T follicular helper cell (primary cell): ENCODE results near the gene GINS2.

ENCODE experiments used
- DNase-seq: peaks from one replicate; pipeline ENCODE4 v3.0.0-alpha.2; 2020; ENCODE audit warnings: low read depth

The GINS2 gene

GRCh38 chr16:85640254-85640558, 48.5 kb downstream of the GINS2 start:
- no peak for DNase-seq

GRCh38 chr16:85639529-85640253, 49.1 kb downstream of the GINS2 start:
- DNase-seq = no peak

- no peak for DNase-seq
Observed at GRCh38 chr16:85638695-85639409, 49.9 kb downstream of the GINS2 start.

GRCh38 chr16:85637808-85638647, 50.7 kb downstream of the GINS2 start:
- DNase-seq = no peak

GRCh38 chr16:85637061-85637807, 51.5 kb downstream of the GINS2 start:
- DNase-seq = no peak

GRCh38 chr16:85636234-85636812, 52.4 kb downstream of the GINS2 start:
- DNase-seq = no peak

- DNase-seq = no peak
Observed at GRCh38 chr16:85635545-85636140, 53.1 kb downstream of the GINS2 start.

- DNase-seq = no peak
Observed at GRCh38 chr16:85634747-85635544, 53.8 kb downstream of the GINS2 start.

GRCh38 chr16:85633888-85634287, 54.9 kb downstream of the GINS2 start:
- DNase-seq = no peak

GRCh38 chr16:85633438-85633743, 55.4 kb downstream of the GINS2 start:
- DNase-seq = no peak

GRCh38 chr16:85632709-85633437, 55.9 kb downstream of the GINS2 start:
- DNase-seq = no peak

GRCh38 chr16:85631802-85632393, 56.9 kb downstream of the GINS2 start:
- DNase-seq = no peak

- no peak for DNase-seq
Observed at GRCh38 chr16:85631230-85631629, 57.5 kb downstream of the GINS2 start.

- DNase-seq = no peak
Observed at GRCh38 chr16:85629853-85630252, 58.9 kb downstream of the GINS2 start.

- DNase-seq = no peak
Observed at GRCh38 chr16:85629326-85629725, 59.4 kb downstream of the GINS2 start.

GRCh38 chr16:85628645-85629044, 60.1 kb downstream of the GINS2 start:
- DNase-seq = no peak

- no peak for DNase-seq
Observed at GRCh38 chr16:85628265-85628556, 60.5 kb downstream of the GINS2 start.

GRCh38 chr16:85627526-85628264, 61.1 kb downstream of the GINS2 start:
- DNase-seq = no peak

GRCh38 chr16:85627089-85627488, 61.7 kb downstream of the GINS2 start:
- DNase-seq = no peak
